Right cardiac atrium (tissue), 5 donors: ENCODE results near the gene NAB1. TPM values are rescaled to one million over a fixed set of nuclear protein-coding genes. Genes with fewer than 3 reads are reported as not detected.

Experiments used
- ATAC-seq, 2 donors: fragments of 200-7000 bp; cut with Tn5 transposase; one replicate each; pipeline versions ENCODE4 v1.8.0 to v1.9.1; 2020; ENCODE audit warnings: moderate library complexity in 2 of 2, mild to moderate bottlenecking in 1 of 2
- DNase-seq, 3 donors: peaks; one replicate each; pipeline ENCODE4 v3.0.0-alpha.2; 2020
- H3K27ac ChIP-seq: one replicate; pipeline ENCODE4 v1.5.1; 2013; ENCODE audit warnings: mild to moderate bottlenecking, low read length, control low read depth, moderate library complexity
- H3K27me3 ChIP-seq: one replicate; pipeline ENCODE4 v1.6.1; 2013; ENCODE audit not compliant: control insufficient read depth, insufficient read depth
- H3K4me1 ChIP-seq: one replicate; pipeline ENCODE4 v1.6.1; 2013; ENCODE audit warnings: low read length; ENCODE audit not compliant: control insufficient read depth, insufficient read depth
- H3K4me3 ChIP-seq: one replicate; pipeline ENCODE4 v1.5.1; 2013; ENCODE audit warnings: low read length, control low read depth
- H3K9me3 ChIP-seq: one replicate; pipeline ENCODE4 v1.6.1; 2013; ENCODE audit warnings: low read length; ENCODE audit not compliant: control insufficient read depth
- WGBS: extraction: QIAGEN DNeasy Blood & Tissue Kit; methylation state at CpG from one replicate; pipeline ENCODE4 v1.1.7; 2013; 5-methylcytosine and 5-hydroxymethylcytosine counted together
- intact Hi-C, 4 donors: fragments of 100-400 bp; cut with DNase I; formaldehyde crosslinking; loops; one replicate each; pipeline versions ENCODE4 v1.11.0 to v1.14.0; 2022 to 2023
- polyA plus RNA-seq: library from polyadenylated mRNA; stranded (reverse); fragments of 200-250 nt; gene quantifications from one replicate; pipeline ENCODE4 v1.2.3, GENCODE V29; 2013
- total RNA-seq, 4 donors: library from RNA; stranded (reverse); fragmentation: NEBNext Ultra II Directional; extraction: Animal tissue kit (Norgen Biotek cat#: 25700); gene quantifications; one replicate each; pipeline ENCODE4 v1.2.1, GENCODE V29; 2021
- donor health status: healthy with polysubstance abuse.
- donor health status: DM: no; HTN: yes; CAD: no.
- donor health status: DM: no; HTN: no; CAD: no.
- donor health status: DM: no; HTN: yes; CAD: no; lungs with severe emphysema.
- donor health status: DM: yes; HTN: yes; CAD: no.

NAB1 gene
- total and polyA plus RNA-seq, 5 donors: 17.6 to 65.5 (median 60.1) TPM

DNA sequence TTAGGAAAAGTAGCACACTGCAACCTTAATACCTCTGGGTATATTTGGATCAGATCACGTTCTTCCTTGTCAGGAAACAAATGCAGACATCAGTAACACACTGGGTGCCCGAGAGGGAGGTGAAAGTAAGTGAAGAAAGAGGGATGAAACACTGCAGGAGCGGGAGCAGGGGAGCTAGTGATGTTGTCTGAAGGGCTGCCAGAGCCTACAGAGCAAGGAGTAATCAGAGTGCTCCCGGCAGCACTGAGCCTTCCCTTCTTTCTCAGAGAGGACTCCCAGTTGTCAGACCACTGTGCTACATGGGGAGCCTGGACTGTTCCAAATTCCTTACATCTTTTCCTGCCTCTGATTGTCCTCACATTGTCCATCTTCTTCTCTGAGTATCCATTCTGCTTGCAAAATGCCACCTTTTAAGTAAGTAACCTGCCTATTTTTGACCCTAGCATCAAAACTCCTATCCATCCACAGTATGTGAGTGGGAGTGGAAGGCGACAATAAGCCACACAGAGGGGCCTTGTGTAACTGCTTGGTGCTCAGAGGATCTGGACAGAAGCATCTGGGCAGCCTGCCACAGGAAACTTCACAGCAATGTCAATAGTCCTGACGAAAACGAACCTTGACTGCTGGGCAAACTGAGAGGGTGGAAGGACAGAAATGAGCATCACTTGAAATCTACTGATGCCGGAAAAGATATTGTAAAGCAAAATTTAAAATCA, 10.8 kb upstream of the NAB1 start:
- Histone ChIP-seq H3K27ac (peak overlapping the region; percentile 95), H3K27me3 (no peaks in the 10 kb centered on the region), H3K4me3 (no peak overlapping the region), H3K9me3 (no peaks in the 10 kb centered on the region), H3K4me1 (peaks cover 9% of the 10 kb centered on the region)
- intact Hi-C loops: loop anchor here in 1 of 4 donors (5.0 kb wide), 1 partner anchor 106 kb away; the partner anchor contains the start of gene NEMP2
- 29% methylated on average over 8 of the region's 8 CpGs for WGBS
- DNase-seq: peak; percentile 85 to 90 (median 85)
- ATAC-seq: peak; percentile 82 to 87

GRCh38 chr2:190640117-190640516, 8.8 kb upstream of the NAB1 start:
- intact Hi-C loops: loop anchor here in 1 of 4 donors (10.0 kb wide), 1 partner anchor 105 kb away; the partner anchor contains the start of gene NEMP2
- ATAC-seq: no peak
- no peaks in the 10 kb centered on the region for H3K27me3 ChIP-seq

GRCh38 chr2:190641469-190641868, 7.4 kb upstream of the NAB1 start:
- Histone ChIP-seq H3K4me3 (no peak overlapping the region), H3K9me3 (no peaks in the 10 kb centered on the region), H3K27me3 (no peaks in the 10 kb centered on the region), H3K27ac (peak overlapping the region; percentile 61), H3K4me1 (peaks cover 9% of the 10 kb centered on the region)
- WGBS: 30% methylated on average over 3 of the region's 3 CpGs
- DNase-seq (peak in 1 of 3 donors; percentile 52), ATAC-seq (peak; percentile 62 to 63)
- intact Hi-C loops: loop anchor here in 1 of 4 donors (10.0 kb wide), 1 partner anchor 107 kb away; the partner anchor contains the start of gene NEMP2

More at GRCh38 chr2:190640117-190640516, 8.8 kb upstream of the NAB1 start:
- Histone ChIP-seq H3K27ac (no peak overlapping the region), H3K4me3 (no peak overlapping the region), H3K9me3 (no peaks in the 10 kb centered on the region), H3K4me1 (peaks cover 9% of the 10 kb centered on the region)
- no peak for DNase-seq
- WGBS: 58% methylated on average over 1 of the region's 1 CpG

DNA sequence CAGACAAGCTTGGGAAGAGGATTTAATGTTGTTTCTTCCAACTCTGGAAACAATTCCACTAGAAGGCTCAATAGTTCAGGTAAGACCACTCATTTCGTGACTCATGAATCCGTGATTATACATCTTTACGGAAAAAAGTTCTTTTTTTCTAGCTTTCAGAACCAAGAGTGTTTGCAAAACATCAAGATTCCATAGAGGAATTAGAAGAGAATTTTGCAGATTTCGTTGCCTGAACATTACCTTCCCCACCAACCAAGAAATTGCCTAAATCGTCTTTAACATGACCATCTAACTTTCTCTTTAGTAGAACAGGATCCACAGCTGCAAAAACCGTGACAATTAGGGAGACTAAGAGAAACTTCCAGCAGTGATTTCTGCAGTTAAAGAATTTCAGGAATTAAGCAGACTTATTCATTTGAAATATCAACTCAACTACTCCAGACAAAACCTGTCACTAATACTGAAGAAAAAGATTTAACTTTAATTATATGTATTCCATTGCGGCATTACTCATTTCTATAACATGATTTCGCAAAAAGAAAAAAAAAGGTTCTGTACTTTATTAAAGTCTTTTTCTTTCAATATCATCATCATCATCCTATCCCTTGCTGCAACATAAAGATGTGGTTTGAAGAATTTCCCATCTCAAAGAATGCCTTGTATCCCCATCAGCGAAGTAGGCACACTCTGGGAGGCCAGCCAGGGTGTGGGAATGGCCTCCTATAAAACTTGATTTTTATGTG, 1.9 kb upstream of the NAB1 start:
- peak in 1 of 3 donors; percentile 49 for DNase-seq
- H3K4me3 ChIP-seq: peak overlapping the region; percentile 52
- intact Hi-C loops: loop anchor here in 2 of 4 donors (5.0 to 10.0 kb wide), 2 partner anchors 110 to 112 kb away; partner anchors contain the start of gene NEMP2 (in 1 of the 2)
- H3K4me1 ChIP-seq: no peaks in the 10 kb centered on the region
- H3K27ac ChIP-seq: peak overlapping the region; percentile 65
- H3K27me3 ChIP-seq: no peaks in the 10 kb centered on the region
- no peak for ATAC-seq
- no peaks in the 10 kb centered on the region for H3K9me3 ChIP-seq
- 32% methylated on average over 9 of the region's 9 CpGs for WGBS

DNA sequence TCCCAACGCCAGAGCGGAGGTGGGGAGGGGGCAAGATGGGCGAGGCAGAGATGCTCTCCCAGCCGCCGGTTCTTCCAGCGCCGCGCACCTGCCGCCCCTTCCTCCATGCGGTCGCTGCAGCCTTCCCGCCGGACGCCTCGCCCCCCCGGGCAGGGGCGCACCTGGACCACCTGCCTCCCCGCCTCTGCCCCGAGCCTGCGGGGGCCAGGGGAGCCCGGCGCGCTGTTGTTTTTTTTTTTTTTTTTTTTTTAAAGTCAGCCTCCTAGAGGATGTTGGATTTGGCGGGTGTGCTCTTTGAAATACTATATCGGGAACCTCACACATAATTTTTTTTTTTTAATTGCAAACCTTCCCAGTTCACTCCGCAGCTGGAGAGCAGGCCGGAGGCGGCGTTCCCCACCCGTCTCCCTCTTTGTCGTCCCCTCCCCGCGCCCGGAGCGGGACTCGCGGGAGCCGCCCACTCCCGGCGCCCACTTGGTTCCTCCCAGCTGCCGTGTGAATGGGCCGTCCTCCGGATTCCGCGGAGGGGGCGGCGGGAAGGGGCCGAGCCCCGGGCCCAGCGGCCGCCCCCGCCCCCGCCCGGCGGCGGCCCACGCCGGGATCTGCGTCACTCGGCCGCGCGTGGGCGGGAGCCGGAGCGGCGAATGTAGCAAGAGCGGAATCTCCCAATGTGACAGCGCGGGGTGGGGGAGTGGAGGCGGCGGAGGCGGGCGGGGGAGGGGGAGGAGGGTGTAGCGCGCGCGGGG, 421 bp upstream of the NAB1 start:
- under 1% methylated on average over 74 of the region's 78 CpGs for WGBS
- Histone ChIP-seq H3K27me3 (no peaks in the 10 kb centered on the region), H3K27ac (peak overlapping the region; percentile 93), H3K4me1 (no peaks in the 10 kb centered on the region), H3K4me3 (peak overlapping the region; percentile 52), H3K9me3 (no peaks in the 10 kb centered on the region)
- intact Hi-C loops: loop anchor here in 2 of 4 donors (5.0 to 10.0 kb wide), 2 partner anchors 111 to 114 kb away; partner anchors contain the start of gene NEMP2 (in 1 of the 2)
- peak; percentile 96 for ATAC-seq
- DNase-seq: peak; percentile 94 to 98 (median 97)

DNA sequence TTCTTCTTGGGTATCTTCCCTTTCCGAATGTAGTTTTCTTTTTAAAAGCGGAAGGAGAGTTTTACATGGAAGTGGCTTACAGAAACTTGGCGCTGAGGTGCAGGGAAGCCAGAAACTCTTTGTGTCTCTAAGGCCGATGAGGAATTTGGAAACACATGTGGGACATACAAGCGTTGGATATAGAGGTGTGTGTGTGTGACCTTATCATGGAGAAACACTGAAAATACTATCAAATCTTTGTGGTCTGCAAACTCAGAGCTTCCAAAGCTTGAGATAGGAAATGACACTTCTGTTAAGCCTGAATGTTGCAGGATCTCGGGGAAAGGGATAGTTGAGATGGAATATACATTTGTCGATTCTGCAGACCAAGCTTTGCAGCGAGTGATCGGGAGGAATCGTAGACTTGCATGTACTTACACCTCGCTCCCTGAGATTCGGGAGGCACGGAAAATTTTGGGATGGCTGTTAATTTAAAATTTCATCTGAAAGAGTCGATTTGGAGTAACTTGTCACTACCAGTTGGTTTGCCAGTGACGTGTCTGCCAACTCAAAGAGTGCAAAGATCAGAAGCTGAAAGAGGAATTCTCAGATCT, 1.0 kb downstream of the NAB1 start:
- under 1% methylated on average over 15 of the region's 15 CpGs for whole genome bisulfite sequencing
- DNase-seq (peak in 2 of 3 donors; percentile 15 to 35), ATAC-seq (no peak)
- peak overlapping the region; percentile 78 for H3K27ac ChIP-seq
- no peaks in the 10 kb centered on the region for H3K27me3 ChIP-seq
- peaks cover 6% of the 10 kb centered on the region for H3K4me1 ChIP-seq
- intact Hi-C loops: loop anchor here in 3 of 4 donors (5.0 to 10.0 kb wide), 2 partner anchors 113 to 115 kb away; partner anchors contain the start of gene NEMP2 (in 2 of the 3)
- no peaks in the 10 kb centered on the region for H3K9me3 ChIP-seq
- peak overlapping the region; percentile 52 for H3K4me3 ChIP-seq

DNA sequence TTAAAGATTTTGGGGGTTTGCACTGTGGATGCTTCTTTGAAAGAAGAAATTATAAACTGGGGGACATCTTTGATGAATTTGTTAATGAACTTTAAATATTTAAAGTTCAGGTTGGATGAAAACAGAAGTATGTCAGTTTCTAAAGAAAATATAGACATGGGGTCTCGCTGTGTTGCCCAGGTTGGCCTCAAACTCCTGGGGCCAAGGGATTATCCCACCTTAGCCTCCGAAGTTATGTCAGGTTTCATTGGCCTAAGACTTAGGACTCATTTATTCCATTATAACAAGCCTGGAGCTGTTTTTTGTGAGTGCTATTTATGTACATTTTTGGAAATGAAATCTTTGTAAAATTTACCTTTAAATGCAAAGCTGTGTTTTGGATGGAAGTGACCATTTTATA, 2.5 kb downstream of the NAB1 start:
- peaks cover 7% of the 10 kb centered on the region for H3K4me1 ChIP-seq
- H3K9me3 ChIP-seq: no peaks in the 10 kb centered on the region
- H3K4me3 ChIP-seq: peak overlapping the region; percentile 36

GRCh38 chr2:190653231-190653630, 4.3 kb downstream of the NAB1 start:
- DNase-seq: no peak
- WGBS: 43% methylated on average over 1 of the region's 1 CpG
- no peaks in the 10 kb centered on the region for H3K27me3 ChIP-seq
- H3K9me3 ChIP-seq: no peaks in the 10 kb centered on the region
- peaks cover 13% of the 10 kb centered on the region for H3K4me1 ChIP-seq
- no peak for ATAC-seq
- H3K4me3 ChIP-seq: no peak overlapping the region
- no peak overlapping the region for H3K27ac ChIP-seq
- intact Hi-C loops: loop anchor here in 1 of 4 donors (10.0 kb wide), 1 partner anchor 118 kb away; the partner anchor contains the start of gene NEMP2

More for the DNA sequence above, 2.5 kb downstream of the NAB1 start:
- intact Hi-C loops: loop anchor here in 1 of 4 donors (10.0 kb wide), 1 partner anchor 117 kb away; the partner anchor contains the start of gene NEMP2
- DNase-seq: no peak
- 61% methylated on average over 2 of the region's 2 CpGs for WGBS
- H3K27ac ChIP-seq: peak overlapping the region; percentile 37
- no peaks in the 10 kb centered on the region for H3K27me3 ChIP-seq
- no peak for ATAC-seq

DNA sequence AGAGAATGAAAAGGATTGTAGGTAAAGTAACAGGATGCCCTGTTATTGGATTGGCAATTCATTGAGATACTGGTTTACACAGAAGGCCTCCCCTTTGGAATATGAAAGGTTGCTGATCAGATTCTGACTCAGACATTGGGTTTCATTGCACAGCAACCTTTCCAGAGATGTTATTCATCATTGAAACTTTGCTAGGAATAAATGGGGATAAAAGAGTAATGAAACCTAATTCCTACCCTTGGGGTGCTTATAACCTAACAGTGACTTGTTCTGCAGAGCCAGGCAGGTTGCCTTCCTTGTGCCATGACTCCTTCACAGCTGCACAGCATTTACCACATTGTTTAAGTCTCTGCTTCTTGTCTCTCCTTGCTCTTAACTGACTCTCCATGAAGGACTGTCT, 5.0 kb downstream of the NAB1 start:
- H3K9me3 ChIP-seq: no peaks in the 10 kb centered on the region
- no peak for DNase-seq
- H3K27me3 ChIP-seq: no peaks in the 10 kb centered on the region
- ATAC-seq: no peak
- H3K27ac ChIP-seq: peak overlapping the region; percentile 62
- peaks cover 13% of the 10 kb centered on the region for H3K4me1 ChIP-seq
- intact Hi-C loops: loop anchor here in 1 of 4 donors (10.0 kb wide), 1 partner anchor 119 kb away; the partner anchor contains the start of gene NEMP2
- H3K4me3 ChIP-seq: no peak overlapping the region

DNA sequence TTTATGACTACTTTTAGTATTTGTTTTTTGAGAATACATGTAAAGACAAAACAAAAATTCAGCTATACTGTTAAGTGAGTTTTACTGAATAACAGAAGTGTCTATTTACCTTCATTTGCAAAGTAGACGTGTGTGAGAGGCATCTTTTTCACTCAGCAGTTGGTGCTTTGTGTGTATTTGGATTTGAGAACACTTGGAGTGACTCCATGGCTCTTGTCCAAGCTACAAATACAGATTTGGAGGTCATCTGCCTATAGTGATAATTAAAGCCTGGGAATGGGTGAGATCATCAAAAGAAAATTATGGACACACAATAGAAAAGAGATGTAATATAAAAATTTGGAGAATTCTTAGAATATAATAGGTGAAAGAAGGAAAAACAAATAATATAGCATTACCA, 6.2 kb downstream of the NAB1 start:
- 17% methylated on average over 1 of the region's 1 CpG for WGBS
- DNase-seq: no peak
- H3K27ac ChIP-seq: peak overlapping the region; percentile 85
- no peaks in the 10 kb centered on the region for H3K9me3 ChIP-seq
- intact Hi-C loops: loop anchor here in 1 of 4 donors (10.0 kb wide), 1 partner anchor 120 kb away; the partner anchor contains the start of gene NEMP2
- peaks cover 13% of the 10 kb centered on the region for H3K4me1 ChIP-seq
- peak in 1 of 2 donors; percentile 54 for ATAC-seq
- H3K4me3 ChIP-seq: no peak overlapping the region
- H3K27me3 ChIP-seq: no peaks in the 10 kb centered on the region
